Fibroblast of villous mesenchyme (primary cell): Measurements from ENCODE around the gene SIRPG. TPM values are rescaled to one million over a fixed set of nuclear protein-coding genes. Genes with fewer than 3 reads are reported as not detected.

Experiments used
- DNase-seq: peaks from one replicate; pipeline ENCODE4 v3.0.0-alpha.2; 2010; ENCODE audit warnings: low read depth
- H3K4me3 ChIP-seq: 2 replicates; pipeline ENCODE4 v1.5.1; 2011; ENCODE audit warnings: low read depth, mild to moderate bottlenecking, low read length
- small RNA-seq: library from RNA; depleted of rRNA; stranded (forward); fragments of <200 nt; gene quantifications from one replicate; pipeline ENCODE3, GENCODE V24; 2012
- total RNA-seq: library from RNA; depleted of rRNA; stranded (reverse); fragments of >200 nt; gene quantifications from 2 replicates; pipeline ENCODE4 v1.2.3, GENCODE V29; 2012
- TF ChIP-seq, protein P1 (sequence below): IDR thresholded peaks from 2 replicates; pipeline ENCODE4 v1.5.1; 2012; ENCODE audit warnings: low read depth, mild to moderate bottlenecking, low read length; ENCODE audit not compliant: insufficient read depth

The SIRPG gene
- total RNA-seq, 1 donor: not detected

DNA sequence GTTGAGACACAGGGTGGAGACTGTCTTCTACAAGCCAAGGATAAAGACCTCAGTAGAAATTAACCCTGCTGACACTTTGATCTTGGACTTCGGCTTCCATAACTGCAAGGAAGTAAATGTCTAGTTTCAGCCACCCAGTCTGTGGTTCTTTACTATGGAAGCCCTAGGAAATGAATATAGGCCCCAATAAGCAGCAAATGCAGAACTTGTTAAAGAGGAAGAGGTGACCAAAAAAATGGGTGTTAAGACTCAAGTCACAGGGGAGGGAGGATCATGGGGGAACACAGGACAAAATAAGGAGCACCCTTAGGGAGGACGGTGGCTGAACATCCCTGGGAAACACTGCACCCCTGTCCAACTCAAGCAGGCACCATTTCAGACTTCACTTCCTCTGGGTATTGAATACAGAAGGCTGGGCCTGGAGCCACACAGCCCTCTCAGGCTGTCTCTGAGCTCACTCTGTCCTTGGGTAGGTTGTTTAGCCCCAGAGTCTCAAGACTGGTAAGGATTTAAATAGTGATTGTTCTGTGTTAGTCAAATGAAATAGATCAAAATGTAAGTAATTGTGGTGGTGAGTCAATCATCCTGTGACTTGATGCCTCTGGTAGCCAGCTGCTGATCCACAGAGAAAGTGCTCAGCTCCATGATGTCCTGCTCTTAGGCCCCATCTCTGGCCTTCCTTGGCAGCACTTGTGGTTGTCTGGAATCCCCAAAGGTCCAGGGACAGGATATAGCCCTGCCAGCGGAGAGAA lies 69.6 kb downstream of the SIRPG start:
- no peak for DNase-seq
- no peak overlapping the region for H3K4me3 ChIP-seq
- TF ChIP-seq, protein P1, sequence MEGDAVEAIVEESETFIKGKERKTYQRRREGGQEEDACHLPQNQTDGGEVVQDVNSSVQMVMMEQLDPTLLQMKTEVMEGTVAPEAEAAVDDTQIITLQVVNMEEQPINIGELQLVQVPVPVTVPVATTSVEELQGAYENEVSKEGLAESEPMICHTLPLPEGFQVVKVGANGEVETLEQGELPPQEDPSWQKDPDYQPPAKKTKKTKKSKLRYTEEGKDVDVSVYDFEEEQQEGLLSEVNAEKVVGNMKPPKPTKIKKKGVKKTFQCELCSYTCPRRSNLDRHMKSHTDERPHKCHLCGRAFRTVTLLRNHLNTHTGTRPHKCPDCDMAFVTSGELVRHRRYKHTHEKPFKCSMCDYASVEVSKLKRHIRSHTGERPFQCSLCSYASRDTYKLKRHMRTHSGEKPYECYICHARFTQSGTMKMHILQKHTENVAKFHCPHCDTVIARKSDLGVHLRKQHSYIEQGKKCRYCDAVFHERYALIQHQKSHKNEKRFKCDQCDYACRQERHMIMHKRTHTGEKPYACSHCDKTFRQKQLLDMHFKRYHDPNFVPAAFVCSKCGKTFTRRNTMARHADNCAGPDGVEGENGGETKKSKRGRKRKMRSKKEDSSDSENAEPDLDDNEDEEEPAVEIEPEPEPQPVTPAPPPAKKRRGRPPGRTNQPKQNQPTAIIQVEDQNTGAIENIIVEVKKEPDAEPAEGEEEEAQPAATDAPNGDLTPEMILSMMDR: no peak

DNA sequence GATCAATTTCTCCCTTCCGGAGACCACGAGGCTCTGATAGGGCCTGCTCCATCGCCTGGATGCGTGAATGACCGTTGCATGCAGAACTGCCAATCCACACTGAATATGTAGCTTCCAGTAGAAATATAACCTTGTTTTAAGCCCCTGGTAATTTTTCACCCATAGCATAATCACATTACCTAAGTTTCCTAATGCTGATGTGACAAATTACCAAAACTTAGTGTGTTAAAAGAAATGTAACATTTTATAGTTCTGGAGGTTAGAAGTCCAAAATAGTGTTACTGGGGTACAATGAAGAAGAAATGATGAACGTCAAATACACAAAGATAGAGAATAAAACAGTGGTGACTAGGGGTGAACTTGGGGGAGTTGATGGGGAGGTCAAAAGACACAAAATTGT lies 78.1 kb downstream of the SIRPG start:
- TF ChIP-seq, protein P1: no peak
- H3K4me3 ChIP-seq: no peak overlapping the region
- no peak for DNase-seq

Small RNA genes within 50 kb of the gene (small RNA-seq; reads per million reads assigned to genes)
- gene AL109809.3 (not detected), gene RN7SL561P (not detected)

Other genes with a start within 250 kb of the SIRPG start
- 22.0 and 24.5 TPM in 2 replicates for gene NSFL1C, start 190.9 kb downstream of the SIRPG start, total RNA-seq
- not detected in 2 replicates for gene SIRPB2, start 166.4 kb downstream of the SIRPG start, total RNA-seq
- under 0.01 TPM in 1 of 2 replicates, not detected in the other for gene SIRPD, start 100.1 kb downstream of the SIRPG start, total RNA-seq
- not detected in 2 replicates for gene SIRPB1, start 37.8 kb downstream of the SIRPG start, total RNA-seq
- gene SIRPA, start 237.6 kb upstream of the SIRPG start, total RNA-seq: 3.9 and 10.0 TPM in 2 replicates